Measurements from ENCODE around the gene CFL1. TPM values are rescaled to one million over a fixed set of nuclear protein-coding genes. Genes with fewer than 3 reads are reported as not detected.
A peak's percentile ranks its signal among the peaks of the same experiment; 100 is the strongest.

CFL1 gene
- total RNA-seq, 1 donor from 2014 or later = 353 TPM

DNA sequence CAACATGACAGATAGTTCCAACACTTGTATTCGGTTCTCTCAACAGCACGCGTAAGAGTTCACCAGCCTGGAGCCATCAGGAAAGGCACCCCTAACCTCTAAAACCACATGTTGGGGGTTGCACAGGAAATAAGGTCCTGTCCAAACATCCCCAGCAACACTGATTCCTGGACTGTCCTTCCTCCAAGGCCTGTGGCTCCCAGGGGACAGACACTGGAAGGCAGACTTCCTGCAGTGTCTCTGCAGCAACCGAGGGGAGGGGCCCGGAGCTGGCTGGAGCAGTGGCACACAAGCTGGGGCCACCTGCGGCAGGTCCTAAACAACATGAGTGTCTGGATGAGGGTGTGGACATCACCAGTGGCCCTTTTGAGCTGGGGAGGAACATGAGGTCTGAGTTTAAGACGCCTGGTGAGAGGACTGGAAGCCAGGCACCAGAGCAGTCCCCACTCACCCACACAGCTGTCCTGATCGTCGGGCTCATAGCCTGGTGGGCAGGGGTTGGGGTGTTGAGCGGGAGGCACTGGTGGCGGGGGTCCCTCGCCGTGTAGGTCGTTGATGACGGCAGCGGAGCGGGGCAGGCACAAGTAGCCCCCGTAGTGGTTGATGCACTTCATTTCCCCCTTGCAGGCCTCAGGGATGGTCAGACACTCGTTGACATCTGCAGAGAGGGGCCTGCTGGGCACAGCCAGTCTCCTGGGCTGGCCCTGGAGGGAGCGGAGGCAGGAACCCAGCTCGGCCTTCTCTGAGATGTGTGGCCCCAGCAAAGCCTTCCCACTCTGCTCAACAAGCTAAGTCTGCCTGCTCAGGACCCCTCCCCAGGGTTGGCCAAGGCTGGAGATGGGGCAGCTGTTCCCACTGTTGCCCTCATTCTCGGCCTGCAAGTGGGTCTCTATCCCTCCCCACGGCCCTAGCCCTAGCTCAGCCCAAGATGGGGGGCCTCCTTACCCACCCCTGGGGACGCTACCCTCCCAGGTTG is 13.0 kb upstream of the CFL1 start:
- no peak for DNase-seq (ENCODE audit: low spot score)

DNA sequence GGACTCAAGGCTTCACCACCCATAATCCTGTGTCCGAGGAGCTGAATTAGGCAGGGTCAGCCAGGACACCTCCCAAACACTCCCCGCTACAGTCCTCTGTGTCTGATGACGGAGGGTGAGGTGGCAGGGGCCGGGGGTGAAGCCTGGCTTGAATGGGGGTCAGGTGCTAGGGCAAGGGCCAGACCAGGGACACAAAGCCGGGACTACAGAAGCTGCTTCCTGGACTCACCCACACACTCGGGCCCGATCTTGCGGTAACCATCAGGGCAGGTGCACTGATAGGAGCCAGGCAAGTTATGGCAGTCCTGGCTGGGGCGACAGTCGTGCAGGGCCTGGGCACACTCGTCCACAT is 12.3 kb upstream of the CFL1 start:
- DNase-seq (ENCODE audit: low spot score) = no peak

DNA sequence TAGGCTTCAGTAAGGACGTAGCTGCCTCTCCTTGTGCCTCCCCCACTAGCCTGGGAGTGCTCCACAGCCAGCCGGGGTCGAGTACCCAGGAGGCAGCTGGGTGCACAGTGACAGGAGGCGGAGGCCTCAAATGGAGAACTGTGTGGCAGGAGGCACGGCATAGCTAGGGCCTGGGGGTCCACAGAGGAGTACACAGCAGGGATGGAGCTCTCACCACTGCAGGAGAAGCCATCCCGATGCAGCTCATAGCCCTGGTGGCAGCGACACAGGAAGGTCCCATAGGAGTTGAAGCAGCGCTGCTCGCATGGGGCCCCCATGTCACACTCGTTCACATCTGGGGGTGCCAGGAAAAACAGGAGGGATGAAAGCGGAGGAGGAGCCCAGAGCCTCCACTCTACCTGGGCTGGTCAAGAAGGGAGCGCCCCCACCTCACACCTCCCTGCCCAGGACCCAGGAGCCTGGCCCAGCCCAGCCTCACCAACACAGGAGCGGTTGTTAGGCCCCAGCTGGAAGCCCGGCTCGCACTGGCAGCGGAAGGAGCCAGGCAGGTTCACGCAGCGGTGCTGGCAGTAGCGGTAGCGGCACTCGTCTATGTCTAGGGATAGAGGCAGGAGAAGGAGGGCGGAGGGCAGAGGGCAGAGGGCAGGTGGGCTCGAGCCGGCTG is 11.8 kb upstream of the CFL1 start:
- no peak for DNase-seq (ENCODE audit: low spot score)

DNA sequence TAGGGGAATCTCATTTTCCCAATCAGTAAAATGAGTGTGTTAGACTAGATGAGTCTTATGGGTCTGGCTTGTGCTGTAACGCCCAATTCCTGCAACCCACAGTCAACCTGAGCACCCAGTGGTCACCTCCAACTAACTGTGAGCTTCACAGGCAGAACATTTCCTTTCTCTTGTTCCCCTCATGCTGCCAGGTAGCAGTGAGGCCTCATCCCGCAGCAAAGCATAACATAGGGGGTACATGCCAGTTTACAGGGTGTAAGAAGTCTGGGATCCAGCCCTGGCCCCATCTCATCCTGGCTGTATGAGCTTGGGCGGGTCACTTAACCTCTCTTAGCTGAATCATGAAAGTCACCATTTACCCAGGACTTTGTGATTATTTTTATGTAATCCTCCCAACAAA is 10.9 kb upstream of the CFL1 start:
- DNase-seq (ENCODE audit: low spot score) = no peak

DNA sequence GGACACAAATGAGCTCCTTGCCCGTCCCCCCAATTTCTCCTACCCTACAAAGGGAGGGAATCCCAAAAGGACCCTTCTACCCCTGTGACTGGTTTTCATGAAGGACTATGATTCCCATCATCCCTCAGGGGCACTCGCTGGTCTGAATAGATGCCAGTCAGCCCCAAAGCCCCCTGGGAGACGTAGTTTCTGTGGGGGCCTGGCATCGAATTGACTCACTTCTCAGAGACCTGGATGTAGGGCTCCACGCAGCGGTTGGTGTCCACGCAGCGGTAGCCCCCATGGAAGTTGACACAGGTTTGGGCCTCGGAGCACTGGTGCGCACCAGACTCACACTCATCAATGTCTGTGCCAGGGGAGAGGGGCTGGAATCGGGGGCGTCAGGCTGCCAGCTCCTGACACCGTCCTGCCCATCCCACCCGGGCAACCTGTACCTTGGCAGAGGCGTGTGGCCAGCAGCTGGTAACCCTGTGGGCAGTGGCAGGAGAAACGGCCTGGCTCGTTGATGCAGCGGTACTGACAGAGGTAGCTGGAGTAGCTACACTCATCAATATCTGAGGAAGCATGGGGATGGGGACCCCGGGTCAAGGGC is 10.2 kb upstream of the CFL1 start:
- DNase-seq (ENCODE audit: low spot score) = no peak

DNA sequence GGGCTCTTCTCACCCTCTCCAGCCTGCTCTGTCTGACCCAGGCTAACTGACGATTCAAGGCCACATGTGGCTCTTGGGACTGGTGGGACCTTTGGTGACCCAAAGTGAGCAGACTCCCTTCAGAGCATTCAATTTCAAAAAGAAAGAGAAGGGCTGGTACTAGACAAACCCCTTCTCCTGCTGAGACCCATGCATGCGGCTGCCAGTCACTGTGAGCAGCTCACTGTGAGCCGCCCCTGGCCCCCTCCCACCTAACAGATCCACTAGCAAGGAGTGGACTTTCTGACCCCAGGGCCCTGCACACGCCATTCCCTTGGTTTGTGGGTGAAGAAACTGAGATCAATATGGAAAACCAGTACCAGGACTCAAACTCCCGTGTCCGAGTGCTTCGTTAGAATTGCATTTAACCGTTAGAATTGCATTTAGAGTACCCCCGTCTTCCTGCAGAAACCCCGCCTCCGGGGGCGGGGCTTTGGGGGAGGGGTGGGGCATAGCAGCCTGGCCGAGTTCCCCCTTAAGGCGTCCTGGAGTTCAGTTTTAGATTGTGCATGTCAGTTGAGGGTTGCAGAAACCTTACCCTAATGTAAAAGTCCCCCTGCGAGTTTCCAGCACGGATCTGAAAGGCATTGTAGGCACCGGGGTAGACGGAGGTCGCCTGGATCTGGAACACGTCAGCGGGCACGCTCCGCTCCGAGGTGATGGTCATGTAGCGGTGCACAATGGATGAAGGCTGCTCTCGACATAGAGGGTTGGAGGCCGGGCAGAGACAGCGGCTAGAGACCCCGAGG is 9.5 kb upstream of the CFL1 start:
- no peak for DNase-seq (ENCODE audit: low spot score)

DNA sequence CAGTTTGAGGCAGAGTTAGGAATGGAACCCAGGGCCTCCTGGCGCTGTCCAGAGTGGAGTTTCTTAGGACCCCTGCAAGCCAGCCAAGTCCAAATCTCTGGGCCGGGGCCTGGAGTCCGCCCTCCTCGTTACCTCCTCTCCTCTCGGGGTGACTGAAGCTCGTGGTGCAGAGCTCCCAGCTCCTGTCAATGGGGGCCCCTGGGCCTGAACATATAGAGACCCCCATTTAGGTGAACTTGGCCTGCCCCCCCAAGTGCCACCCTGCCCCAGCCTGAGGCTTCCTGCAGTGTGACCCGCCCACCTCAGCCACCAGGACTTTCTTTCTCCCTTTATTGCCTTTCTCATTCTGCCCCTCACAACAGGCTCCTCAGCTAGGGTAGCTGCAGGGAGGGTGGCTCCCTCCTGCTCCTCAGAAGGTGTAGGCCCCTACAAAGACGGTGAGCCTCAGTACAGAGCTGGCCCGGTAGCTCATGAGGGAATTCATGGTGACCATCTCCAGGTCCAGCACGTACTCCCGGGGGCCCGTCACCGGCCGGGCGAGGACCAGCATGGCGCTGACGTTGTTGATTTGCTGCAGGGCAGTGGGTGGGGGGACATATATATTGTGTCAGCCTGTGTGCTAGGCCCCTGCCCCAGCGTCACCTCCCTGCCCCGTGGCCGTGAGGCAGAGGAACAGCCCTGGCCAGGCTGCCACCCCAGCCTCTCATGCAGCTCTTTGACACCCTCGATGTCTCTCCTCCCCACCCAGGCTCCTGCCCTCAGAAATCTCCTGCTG is 8.7 kb upstream of the CFL1 start:
- no peak for DNase-seq (ENCODE audit: low spot score)

DNA sequence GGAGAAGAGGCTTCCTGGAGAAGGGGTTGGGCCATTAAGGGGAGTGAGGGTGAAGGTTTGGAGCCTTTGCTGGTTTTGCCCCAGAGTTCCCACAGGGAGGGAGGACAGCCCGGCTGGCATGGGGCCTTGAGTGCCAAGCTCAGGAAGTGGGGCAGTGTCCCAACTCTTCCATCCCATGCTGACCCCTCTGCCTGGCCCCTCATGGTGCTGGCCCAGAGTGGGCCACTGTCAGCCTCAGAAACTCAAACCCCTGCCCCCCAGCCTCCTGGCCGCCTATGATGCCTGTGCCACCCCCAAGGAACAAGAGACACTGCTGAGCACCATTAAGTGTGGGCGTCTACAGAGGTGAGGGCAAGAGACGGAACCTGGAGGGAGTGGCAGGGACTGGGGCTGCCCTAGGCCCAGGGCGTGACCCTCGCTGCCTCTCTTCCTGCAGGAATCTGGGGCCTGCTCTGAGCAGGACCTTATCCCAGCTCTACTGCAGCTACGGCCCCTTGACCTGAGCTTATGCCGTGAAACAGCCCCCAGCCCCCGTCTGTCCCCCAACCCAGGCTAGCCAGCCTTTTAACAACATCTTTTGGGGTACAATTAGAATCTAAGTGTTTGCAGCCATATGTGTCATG is 7.7 kb upstream of the CFL1 start:
- DNase-seq (ENCODE audit: low spot score) = no peak

DNA sequence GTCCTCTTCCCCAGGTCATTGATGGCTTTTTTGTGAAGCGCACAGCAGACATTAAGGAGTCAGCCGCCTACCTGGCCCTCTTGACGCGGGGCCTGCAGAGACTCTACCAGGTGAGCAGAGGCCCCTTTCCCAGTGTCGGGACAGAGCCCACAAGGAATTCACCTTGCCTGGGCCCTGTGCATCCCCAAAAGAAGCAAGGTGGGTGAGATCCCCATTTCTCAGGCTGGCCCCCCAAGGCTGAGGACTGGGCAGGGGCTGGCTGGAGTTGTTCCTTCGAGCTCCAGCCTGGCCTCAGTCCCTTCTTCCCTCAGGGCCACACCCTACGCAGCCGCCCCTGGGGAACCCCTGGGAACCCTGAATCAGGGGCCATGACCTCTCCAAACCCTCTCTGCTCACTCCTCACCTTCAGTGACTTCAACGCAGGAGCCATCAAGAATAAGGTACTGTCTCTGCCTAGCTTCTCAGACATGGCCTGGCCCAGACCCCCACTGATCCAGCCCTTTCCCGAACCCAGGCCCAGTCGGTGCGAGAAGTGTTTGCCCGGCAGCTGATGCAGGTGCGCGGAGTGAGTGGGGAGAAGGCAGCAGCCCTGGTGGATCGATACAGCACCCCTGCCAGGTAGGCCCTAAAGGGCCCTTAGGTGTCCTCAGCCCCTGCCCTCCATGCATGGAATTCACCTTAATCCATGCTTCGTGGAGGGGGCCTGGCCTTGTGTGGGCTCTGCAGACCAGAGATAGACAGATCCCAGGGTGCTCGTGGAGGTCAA is 6.9 kb upstream of the CFL1 start:
- no peak for DNase-seq (ENCODE audit: low spot score)

DNA sequence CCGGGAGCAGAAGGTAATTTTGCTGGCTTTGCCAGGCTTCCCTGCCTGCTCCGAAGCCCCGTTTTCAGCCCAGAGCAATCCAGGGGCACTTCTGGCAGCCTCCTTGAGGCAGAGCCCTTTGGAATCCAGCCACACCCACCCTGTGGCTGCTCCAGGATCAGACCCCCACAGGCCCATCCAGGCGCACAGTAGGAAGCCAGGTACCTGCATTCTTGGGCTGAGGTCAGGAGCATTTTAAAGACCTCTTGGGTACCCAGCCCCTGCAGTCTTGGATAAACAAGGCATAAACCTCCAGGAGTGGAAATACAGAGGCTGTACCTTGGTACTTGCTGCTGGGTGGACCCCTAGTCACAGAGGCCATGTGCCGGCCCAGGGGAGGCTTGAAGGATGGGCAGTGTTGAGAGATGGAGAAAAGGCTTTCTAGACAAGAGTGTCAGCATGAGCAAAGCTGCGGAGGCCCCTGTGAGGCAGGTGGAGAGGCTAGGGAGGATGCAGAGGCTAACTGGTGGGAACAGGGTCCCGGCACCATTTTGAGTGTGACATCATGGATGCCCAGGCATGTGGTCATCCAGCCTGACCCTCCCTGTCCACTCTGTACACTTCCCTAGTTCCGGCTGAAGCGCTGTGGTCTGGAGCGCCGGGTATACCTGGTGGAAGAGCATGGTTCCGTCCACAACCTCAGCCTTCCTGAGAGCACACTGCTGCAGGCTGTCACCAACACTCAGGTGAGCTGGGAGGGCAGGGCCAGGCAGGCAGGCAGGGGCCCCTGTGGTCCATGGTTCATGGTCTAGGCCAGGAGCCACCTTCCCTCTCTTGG is 6.1 kb upstream of the CFL1 start:
- no peak for DNase-seq (ENCODE audit: low spot score)

DNA sequence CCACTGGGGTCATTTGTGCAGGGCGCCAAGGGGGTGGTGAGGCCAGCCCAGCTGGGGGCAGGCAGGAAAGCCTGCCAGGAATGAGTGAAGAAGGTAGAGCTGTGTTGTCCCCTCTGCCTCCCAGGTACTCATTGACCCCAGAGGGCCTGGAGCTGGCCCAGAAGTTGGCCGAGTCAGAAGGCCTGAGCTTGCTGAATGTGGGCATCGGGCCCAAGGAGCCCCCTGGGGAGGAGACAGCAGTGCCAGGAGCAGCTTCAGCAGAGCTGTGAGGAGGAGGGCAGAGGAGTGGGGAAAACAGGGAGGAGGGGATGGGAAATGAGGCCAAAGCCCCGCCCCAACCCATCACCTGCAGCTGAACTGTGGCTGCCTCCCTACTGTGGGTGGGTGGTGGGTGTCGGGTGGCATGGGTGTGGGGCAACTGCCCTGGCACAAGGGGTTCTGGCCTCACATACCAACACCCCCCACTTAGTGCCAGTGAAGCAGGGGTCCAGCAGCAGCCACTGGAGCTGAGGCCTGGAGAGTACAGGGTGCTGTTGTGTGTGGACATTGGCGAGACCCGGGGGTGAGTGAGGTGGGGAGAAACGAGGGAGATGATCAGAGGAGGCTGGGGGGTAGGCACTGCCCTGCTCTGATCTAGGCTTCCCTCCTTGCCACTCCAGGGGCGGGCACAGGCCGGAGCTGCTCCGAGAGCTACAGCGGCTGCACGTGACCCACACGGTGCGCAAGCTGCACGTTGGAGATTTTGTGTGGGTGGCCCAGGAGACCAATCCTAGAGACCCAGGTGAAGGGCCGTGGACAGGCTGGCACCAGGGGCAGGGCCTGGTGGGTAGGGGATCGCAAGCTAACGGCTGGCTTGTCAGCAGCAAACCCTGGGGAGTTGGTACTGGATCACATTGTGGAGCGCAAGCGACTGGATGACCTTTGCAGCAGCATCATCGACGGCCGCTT is 5.2 kb upstream of the CFL1 start:
- no peak for DNase-seq (ENCODE audit: low spot score)

DNA sequence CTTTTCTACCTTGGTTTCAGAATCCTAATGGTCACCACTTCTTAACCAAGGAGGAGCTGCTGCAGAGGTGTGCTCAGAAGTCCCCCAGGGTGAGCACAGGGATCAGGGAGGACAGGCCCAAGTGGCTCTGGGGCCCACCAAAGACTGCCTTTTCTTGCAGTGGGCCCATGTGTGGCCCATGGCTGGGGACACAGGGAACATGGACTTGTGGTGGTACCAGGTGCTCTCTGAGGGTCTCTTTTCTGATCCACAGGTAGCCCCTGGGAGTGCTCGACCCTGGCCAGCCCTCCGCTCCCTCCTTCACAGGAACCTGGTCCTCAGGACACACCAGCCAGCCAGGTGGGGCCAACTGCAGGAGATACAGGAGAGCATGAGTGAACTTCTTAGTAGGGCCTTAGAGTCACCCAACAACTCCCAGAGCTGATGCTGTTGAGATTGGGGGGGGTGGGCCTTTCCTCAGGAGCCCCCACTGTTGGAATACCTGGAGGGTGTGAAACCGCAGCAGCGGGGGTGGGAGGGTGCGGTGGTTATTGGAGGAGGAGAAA is 4.3 kb upstream of the CFL1 start:
- no peak for DNase-seq (ENCODE audit: low spot score)

DNA sequence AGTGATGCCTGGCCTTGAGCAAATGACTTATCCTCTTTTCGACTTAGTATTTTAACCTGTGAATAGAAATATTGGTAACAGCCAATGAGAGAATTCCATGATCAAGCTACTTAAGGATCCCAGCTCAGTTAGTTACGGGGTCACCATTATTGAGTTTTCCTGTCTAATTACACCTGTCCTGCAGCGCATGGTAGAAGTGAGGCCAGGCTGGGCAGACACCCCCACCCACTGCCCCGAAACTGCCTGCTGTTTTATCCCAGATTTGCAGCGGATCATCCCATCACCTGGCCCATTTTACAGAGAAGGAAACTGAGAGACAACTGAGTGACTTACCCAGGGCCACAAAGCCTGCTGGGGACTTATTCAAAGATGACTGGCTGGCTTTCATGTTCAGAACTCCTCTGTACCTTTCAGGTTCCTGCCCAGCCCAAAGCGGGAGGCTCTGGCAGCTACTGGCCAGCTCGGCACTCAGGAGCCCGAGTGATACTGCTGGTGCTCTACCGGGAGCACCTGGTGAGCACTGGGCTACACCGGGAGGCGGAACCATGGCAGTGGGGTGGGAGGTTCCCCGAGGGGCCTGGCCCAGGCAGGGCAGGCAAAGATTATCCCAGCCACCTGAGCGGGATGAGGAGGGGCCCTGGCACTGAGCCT is 3.7 kb upstream of the CFL1 start:
- no peak for DNase-seq (ENCODE audit: low spot score)

DNA sequence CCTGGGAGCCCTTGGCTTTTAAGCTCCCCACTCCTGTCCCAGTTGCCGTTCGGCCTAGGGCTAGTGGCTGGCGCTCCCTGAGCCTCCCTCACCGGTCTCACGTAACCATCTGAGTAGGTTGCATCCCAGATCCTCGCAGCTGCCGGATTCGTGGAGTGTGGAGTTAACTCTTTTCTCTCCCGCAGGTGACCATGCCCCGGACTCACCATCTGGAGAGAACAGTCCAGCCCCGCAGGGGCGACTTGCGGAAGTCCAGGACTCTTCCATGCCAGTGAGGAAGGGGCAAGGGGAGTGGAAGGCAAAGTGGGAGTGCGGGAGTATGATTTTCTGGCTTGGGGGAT is 3.2 kb upstream of the CFL1 start:
- no peak for DNase-seq (ENCODE audit: low spot score)

DNA sequence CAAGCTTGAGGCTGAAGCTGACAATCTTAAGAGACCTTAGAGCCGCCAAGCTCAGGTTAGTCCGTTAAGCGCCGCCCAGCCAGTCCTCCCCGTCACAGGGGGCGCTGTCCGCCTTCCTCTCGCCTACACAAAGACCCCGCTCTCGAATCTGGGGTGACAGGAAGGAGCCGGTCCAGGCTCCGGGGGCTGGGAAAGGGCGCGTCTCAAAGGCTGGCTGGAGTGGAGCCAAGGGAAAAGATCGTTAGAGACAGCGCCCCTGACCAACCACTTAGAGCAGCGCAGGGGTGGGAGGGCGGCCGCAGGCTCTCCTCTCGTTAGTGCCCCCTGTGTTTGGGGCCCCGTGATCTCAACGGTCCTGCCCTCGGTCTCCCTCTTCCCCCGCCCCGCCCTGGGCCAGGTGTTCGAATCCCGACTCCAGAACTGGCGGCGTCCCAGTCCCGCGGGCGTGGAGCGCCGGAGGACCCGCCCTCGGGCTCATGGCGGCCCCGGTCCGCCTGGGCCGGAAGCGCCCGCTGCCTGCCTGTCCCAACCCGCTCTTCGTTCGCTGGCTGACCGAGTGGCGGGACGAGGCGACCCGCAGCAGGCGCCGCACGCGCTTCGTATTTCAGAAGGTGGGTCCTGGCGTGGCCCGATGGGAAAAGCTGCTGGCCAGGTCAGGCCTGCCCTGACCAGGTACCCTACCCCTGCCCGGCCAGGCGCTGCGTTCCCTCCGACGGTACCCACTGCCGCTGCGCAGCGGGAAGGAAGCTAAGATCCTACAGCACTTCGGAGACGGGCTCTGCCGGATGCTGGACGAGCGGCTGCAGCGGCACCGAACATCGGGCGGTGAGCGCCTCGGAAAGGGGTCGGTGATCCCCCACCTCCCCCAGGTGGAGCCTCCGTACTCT is 2.5 kb upstream of the CFL1 start, which contains the start of gene MUS81:
Gene MUS81 (plus strand): TSS at position 156 of the 887 bp plus-strand sequence. CDS start 321 bp downstream, at position 477.
- peak; percentile 99 for DNase-seq (ENCODE audit: low spot score)

DNA sequence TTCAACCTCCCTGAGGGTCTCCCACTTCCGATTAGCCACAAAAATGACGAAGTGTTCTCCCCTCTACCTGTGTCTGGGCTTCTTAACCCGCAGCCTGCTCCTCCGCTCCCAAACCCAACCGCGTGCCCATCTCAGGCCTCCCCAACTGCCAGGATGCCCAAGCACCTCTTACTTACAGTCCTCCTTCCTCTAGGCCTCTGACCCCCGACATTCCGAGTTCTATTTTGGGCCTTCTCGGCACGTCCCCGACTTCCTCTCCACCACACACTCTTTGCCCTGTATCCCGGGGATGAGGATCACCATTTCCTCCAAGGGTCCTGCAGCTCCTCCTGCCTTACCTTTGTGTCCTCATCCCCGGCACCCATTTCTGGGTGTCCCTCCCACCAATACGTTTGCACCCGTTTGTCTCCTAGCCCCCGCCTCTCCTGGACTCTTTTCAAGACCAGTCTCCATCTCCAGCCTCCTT is 1.9 kb upstream of the CFL1 start:
- DNase-seq (ENCODE audit: low spot score) = no peak

Data from umbilical cord (tissue), 2 donors.